IPS-15b (cell line): Measurements from ENCODE around the gene PLEKHG2.
"Not testable (repeated sequence)": the region's sequence is repeated elsewhere in the genome, so short reads cannot be mapped to it uniquely, and the experiment has no call there.

Experiments
- H3K27me3 ChIP-seq: one replicate; pipeline ENCODE4 v1.6.1; 2013; ENCODE audit warnings: low read length; ENCODE audit not compliant: control insufficient read depth, insufficient read depth
- H3K36me3 ChIP-seq: one replicate; pipeline ENCODE4 v1.6.1; 2013; ENCODE audit warnings: low read length; ENCODE audit not compliant: control insufficient read depth, insufficient read depth
- H3K4me1 ChIP-seq: one replicate; pipeline ENCODE4 v1.6.1; 2013; ENCODE audit warnings: mild to moderate bottlenecking, low read length; ENCODE audit not compliant: control insufficient read depth, insufficient read depth
- H3K4me3 ChIP-seq: one replicate; pipeline ENCODE4 v1.5.1; 2013; ENCODE audit warnings: low read depth, low read length
- H3K9ac ChIP-seq: one replicate; pipeline ENCODE4 v1.6.1; 2013; ENCODE audit warnings: low read depth, mild to moderate bottlenecking, low read length
- H3K9me3 ChIP-seq: one replicate; pipeline ENCODE4 v1.6.1; 2013; ENCODE audit warnings: mild to moderate bottlenecking, low read length; ENCODE audit not compliant: control insufficient read depth, insufficient read depth

The PLEKHG2 gene

GRCh38 chr19:39451257-39451656, 38.8 kb downstream of the PLEKHG2 start:
- H3K36me3 ChIP-seq: peaks cover 22% of the 10 kb centered on the region
- H3K27me3 ChIP-seq: not testable (repeated sequence)

GRCh38 chr19:39463403-39463802, 50.9 kb downstream of the PLEKHG2 start:
- H3K4me3 ChIP-seq: no peak overlapping the region
- no peaks in the 10 kb centered on the region for H3K27me3 ChIP-seq
- H3K9me3 ChIP-seq: no peaks in the 10 kb centered on the region
- no peaks in the 10 kb centered on the region for H3K4me1 ChIP-seq
- H3K36me3 ChIP-seq: peaks cover 55% of the 10 kb centered on the region
- no peak overlapping the region for H3K9ac ChIP-seq

More at GRCh38 chr19:39451257-39451656, 38.8 kb downstream of the PLEKHG2 start:
- H3K9ac ChIP-seq, H3K4me3 ChIP-seq, H3K9me3 ChIP-seq, H3K4me1 ChIP-seq: not testable (repeated sequence)

- Histone ChIP-seq H3K9me3 (no peaks in the 10 kb centered on the region), H3K4me1 (no peaks in the 10 kb centered on the region), H3K4me3 (no peak overlapping the region), H3K9ac (no peak overlapping the region), H3K36me3 (peaks cover 53% of the 10 kb centered on the region), H3K27me3 (no peaks in the 10 kb centered on the region)
These were observed 53.7 kb downstream of the PLEKHG2 start for GRCh38 chr19:39465956-39466747.

GRCh38 chr19:39467941-39468340, 55.5 kb downstream of the PLEKHG2 start:
- Histone ChIP-seq H3K36me3 (peaks cover 69% of the 10 kb centered on the region), H3K9me3 (no peaks in the 10 kb centered on the region), H3K4me1 (no peaks in the 10 kb centered on the region)

DNA sequence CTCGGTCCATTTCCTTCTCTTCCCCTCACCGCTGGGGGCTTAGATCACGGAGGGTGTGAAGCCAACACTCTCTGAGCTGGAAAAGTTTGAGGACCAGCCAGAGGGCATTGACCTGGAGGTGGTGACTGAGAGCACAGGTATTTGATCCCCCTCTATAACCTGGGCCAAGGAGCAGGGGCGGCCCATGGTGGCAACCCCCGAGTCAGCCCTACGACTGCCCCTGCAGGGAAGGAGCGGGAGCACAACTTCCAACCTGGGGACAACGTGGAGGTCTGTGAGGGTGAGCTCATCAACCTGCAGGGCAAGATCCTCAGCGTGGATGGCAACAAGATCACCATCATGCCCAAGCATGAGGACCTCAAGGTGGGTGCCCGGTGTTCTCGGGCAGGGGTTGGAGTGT, 56.6 kb downstream of the PLEKHG2 start:
- Histone ChIP-seq H3K27me3 (no peaks in the 10 kb centered on the region), H3K4me3 (no peak overlapping the region), H3K9ac (no peak overlapping the region), H3K4me1 (no peaks in the 10 kb centered on the region), H3K9me3 (no peaks in the 10 kb centered on the region), H3K36me3 (peaks cover 80% of the 10 kb centered on the region)

More at GRCh38 chr19:39467941-39468340, 55.5 kb downstream of the PLEKHG2 start:
- H3K4me3 ChIP-seq: no peak overlapping the region
- no peak overlapping the region for H3K9ac ChIP-seq
- no peaks in the 10 kb centered on the region for H3K27me3 ChIP-seq

DNA sequence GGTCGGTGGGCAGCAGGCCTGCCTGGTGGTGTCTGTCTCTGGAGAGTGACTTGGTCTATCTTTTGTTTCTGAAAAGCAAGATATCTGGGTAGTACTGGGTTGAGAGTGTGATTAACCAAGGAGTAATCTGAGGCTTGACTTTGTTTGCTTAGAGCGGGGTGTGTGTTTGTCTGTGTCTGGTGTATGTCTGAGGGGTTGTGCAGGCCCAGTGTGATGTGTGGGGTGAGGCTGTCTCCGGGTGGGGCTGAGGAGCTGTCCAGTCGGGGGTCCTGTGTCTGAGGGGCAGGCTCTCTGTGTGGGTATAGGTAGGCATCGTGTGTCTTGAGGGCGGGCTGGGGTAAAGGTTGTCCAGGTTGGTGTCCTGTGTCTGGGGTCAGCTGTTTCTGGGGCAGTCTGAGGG, 57.1 kb downstream of the PLEKHG2 start:
- H3K9ac ChIP-seq: no peak overlapping the region
- H3K27me3 ChIP-seq: no peaks in the 10 kb centered on the region
- H3K36me3 ChIP-seq: peaks cover 84% of the 10 kb centered on the region
- H3K4me3 ChIP-seq: no peak overlapping the region
- H3K4me1 ChIP-seq: no peaks in the 10 kb centered on the region
- H3K9me3 ChIP-seq: no peaks in the 10 kb centered on the region

- Histone ChIP-seq H3K9me3 (no peaks in the 10 kb centered on the region), H3K4me3 (no peak overlapping the region), H3K4me1 (no peaks in the 10 kb centered on the region), H3K36me3 (peaks cover 89% of the 10 kb centered on the region), H3K27me3 (no peaks in the 10 kb centered on the region), H3K9ac (no peak overlapping the region)
These were observed 58.4 kb downstream of the PLEKHG2 start for GRCh38 chr19:39470724-39471339.

- H3K4me1 ChIP-seq: no peaks in the 10 kb centered on the region
- no peaks in the 10 kb centered on the region for H3K9me3 ChIP-seq
- H3K4me3 ChIP-seq: no peak overlapping the region
- peaks cover 84% of the 10 kb centered on the region for H3K36me3 ChIP-seq
- no peaks in the 10 kb centered on the region for H3K27me3 ChIP-seq
- H3K9ac ChIP-seq: no peak overlapping the region
These were observed 59.5 kb downstream of the PLEKHG2 start for GRCh38 chr19:39471756-39472536.

GRCh38 chr19:39472746-39473442, 60.4 kb downstream of the PLEKHG2 start:
- no peak overlapping the region for H3K9ac ChIP-seq
- H3K36me3 ChIP-seq: peaks cover 77% of the 10 kb centered on the region
- H3K27me3 ChIP-seq: no peaks in the 10 kb centered on the region
- no peak overlapping the region for H3K4me3 ChIP-seq
- no peaks in the 10 kb centered on the region for H3K4me1 ChIP-seq
- H3K9me3 ChIP-seq: no peaks in the 10 kb centered on the region

DNA sequence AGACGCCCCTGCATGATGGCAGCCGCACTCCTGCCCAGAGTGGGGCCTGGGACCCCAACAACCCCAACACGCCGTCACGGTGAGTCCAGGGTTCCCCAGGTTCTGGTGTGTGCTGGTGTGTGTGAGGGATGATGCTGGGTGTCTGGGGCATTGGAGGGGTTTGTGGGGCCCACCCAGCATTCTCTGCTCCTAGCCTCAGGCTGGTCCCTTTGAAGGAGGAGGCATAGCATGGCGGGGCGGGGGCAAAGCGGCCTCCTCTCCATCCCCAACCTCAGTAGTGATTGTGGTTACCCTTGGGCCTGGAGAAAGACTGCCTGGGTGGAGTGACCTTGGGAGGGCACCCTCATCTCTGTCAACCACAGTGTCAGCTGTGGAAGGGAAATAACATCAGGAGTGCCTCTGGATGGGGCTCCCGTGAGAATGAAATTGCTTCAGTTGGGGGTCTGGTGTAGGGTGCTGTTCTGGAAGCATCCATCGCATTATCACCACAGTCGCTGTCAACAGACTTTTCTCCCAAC, 61.0 kb downstream of the PLEKHG2 start:
- Histone ChIP-seq H3K4me1 (no peaks in the 10 kb centered on the region), H3K27me3 (no peaks in the 10 kb centered on the region), H3K9ac (no peak overlapping the region), H3K36me3 (peaks cover 71% of the 10 kb centered on the region), H3K9me3 (no peaks in the 10 kb centered on the region), H3K4me3 (no peak overlapping the region)

DNA sequence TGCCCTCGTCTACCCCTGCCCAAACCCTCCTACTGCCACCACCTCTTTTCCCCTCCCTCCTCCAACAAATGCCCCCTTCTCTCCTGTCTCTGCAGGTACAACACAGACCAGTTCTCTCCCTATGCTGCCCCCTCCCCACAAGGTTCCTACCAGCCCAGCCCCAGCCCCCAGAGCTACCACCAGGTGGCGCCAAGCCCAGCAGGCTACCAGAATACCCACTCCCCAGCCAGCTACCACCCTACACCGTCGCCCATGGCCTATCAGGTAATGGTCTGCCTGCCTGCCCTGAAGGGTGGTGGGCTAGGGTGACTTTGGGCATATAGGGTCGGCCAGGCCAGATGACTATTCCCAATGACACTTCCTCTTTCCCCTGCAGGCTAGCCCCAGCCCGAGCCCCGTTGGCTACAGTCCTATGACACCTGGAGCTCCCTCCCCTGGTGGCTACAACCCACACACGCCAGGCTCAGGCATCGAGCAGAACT, 61.7 kb downstream of the PLEKHG2 start:
- H3K27me3 ChIP-seq: no peaks in the 10 kb centered on the region
- no peak overlapping the region for H3K9ac ChIP-seq
- no peaks in the 10 kb centered on the region for H3K4me1 ChIP-seq
- H3K36me3 ChIP-seq: peaks cover 64% of the 10 kb centered on the region
- no peak overlapping the region for H3K4me3 ChIP-seq
- H3K9me3 ChIP-seq: no peaks in the 10 kb centered on the region
